H1 (cell line): Measurements from ENCODE around the gene LBX2. TPM values are rescaled to one million over a fixed set of nuclear protein-coding genes. Genes with fewer than 3 reads are reported as not detected.

Experiments
- CTCF ChIP-seq, 3 experiments: IDR thresholded peaks; 1 replicate in 2 of 3; 2 replicates in 1 of 3; pipeline versions ENCODE4 v1.5.1 to v1.6.1; 2011; ENCODE audit warnings: low read length in 3 of 3, mild to moderate bottlenecking in 3 of 3, inconsistent platforms in 2 of 3, low read depth in 1 of 3, moderate library complexity in 1 of 3; ENCODE audit not compliant: insufficient read depth in 1 of 3; ENCODE audit errors: control extremely low read depth in 1 of 3
- GABPA ChIP-seq: IDR thresholded peaks from 2 replicates; pipeline ENCODE4 v1.6.1; 2011; ENCODE audit warnings: mild to moderate bottlenecking, low read length, moderate library complexity, borderline replicate concordance; ENCODE audit not compliant: insufficient read depth
- RNF2 ChIP-seq: fragments of 200-900, 300-1000 bp; sonication (generic); IDR thresholded peaks from 2 replicates; pipeline ENCODE4 v1.7.1; 2016; ENCODE audit warnings: borderline replicate concordance, low read depth, mild to moderate bottlenecking, antibody characterized with exemption, low read length; ENCODE audit not compliant: poor library complexity, severe bottlenecking; ENCODE audit errors: missing control alignments
- SRF ChIP-seq: IDR thresholded peaks from 2 replicates; pipeline ENCODE4 v1.6.1; 2011; ENCODE audit warnings: mild to moderate bottlenecking, low read depth, low read length, moderate library complexity
- polyA plus RNA-seq, 7 experiments: library from polyadenylated mRNA; depleted of rRNA in 3 of 7; stranded (reverse) in 5 of 7; unstranded in 2 of 7; fragments of >200 nt in 5 of 7; fragments of 200-250 nt in 2 of 7; gene quantifications; 1 replicate in 5 of 7; 2 replicates in 1 of 7; 4 replicates in 1 of 7; pipeline versions ENCODE4 v1.2.1 to v1.2.3, GENCODE V29; 2011 to 2013; ENCODE audit warnings: missing spikeins in 2 of 7, mixed read lengths in 2 of 7
- total RNA-seq: library from RNA; stranded (reverse); fragmentation: NEBNext Ultra II Directional; extraction: Animal tissue kit (Norgen Biotek cat#: 25700); gene quantifications from 2 replicates; pipeline ENCODE4 v1.2.1, GENCODE V29; 2021

LBX2 gene
- total and polyA plus RNA-seq, 2 of the 8 experiments (the other 6 are each of a cell fraction or from before 2014, with no cell fraction given) = 0.27 TPM; not detected in 1

- TF ChIP-seq SRF = no peak
- TF ChIP-seq GABPA = peak; percentile 26; the same call in 1 of the 2 replicates
- no peak for TF ChIP-seq CTCF (IDR thresholded peaks at IDR 0.05; ENCODE audit: control extremely low read depth in 1 of 3, insufficient read depth in 1 of 3, low read depth in 1 of 3, low read length in 3 of 3)
- TF ChIP-seq RNF2 = no peak
Measured at GRCh38 chr2:74503506-74504475, 4.4 kb upstream of the LBX2 start (continued).
